NCI-H226 (cell line): Measurements from ENCODE around the gene GPR78.
"Not testable (repeated sequence)": the region's sequence is repeated elsewhere in the genome, so short reads cannot be mapped to it uniquely, and the experiment has no call there.

Experiments used
- DNase-seq: peaks from one replicate; pipeline ENCODE4 v3.0.0-alpha.2; 2015

Gene GPR78

DNA sequence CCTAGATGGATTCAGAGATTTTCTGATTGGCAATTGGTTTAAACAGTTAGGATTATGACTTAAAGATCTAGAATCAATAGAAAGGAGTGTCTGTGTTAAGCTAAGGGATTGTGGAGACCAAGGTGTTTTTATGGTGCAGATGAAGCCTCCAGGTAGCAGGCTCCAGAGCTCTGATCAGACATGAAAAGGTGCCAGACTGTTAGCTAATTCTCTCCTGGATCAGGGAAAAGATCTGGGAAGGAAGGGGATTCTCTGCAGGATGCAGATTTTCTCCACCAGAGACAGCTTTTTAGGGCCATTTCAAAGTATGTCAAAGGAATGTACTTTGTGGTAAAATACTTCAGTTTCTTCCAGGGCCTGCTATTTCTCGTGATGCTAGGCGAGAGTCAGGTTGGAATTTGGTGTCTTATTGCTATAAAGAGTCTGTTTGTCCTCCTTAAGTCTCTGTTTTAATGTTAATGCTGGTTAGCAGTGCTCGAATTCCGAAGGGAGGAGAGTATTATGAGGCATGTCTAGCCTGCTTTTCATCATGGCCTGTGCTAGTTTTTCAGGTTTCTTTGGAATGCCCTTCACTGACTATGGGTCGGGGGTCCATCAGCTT, 12.0 kb upstream of the GPR78 start:
- no peak for DNase-seq

DNA sequence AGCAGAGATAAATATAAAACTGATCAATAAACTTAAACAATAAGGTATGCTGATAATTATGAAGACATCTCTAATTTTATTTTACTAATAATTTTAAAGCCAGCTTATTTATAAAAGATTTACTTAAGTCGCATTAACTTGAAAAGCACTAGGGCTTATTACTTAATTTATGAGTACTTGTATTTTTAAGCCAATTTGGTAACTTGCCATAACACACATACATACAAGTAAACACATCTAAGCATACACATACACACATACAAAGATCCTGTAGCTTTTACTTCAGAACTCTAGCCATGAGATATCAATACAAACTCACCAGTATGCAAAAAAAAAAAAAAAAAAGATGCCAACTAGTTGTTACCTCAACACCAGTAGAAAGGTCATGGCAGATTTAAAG, 10.0 kb upstream of the GPR78 start:
- DNase-seq, result no peak

DNA sequence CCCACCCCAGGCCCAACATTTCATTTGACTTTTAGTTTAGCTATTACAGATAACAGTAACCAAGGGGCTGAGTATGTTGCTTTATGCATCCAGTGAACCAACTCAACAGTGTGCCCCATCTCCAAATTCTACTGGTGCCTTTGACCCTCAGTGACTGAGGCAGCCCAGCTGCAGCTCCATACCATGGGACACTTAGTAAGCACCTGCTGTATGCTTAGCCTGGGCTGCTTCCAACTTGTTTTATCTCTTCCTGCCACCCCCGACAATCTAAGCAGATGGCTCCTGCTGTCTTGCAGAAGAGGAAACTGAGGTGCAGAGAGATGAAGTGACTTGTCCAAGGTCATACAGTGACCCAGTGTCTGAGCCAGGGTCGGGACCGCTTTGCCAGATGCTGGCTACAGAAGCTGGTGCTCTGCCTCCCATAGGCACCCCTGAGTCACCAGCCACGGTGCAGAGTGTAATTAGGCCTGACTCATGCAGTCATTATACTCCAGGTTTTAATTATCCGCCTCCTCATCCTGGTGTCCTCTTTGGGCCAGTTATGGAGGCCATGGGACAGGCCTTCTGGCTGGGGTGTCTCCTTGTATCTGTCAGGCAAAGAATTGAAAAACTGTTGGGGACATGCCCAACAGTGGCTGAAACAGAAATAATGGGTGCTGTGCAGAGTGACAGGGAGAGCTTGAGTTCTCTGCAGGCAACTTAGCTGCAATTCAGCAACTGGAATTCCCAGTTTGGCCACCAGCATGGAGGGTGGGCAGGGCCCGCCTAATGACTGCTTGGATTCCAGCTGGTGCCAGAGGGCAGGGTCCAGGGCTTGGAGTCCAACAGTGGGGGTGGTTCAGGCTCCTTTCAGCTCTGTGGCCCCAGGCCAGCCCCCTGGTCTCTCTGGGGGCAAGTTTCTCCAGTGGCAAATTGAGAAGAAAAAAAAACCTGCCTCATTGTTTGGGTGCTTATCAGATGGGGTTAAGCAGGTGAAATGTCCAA, 8.2 kb upstream of the GPR78 start:
- no peak for DNase-seq

DNA sequence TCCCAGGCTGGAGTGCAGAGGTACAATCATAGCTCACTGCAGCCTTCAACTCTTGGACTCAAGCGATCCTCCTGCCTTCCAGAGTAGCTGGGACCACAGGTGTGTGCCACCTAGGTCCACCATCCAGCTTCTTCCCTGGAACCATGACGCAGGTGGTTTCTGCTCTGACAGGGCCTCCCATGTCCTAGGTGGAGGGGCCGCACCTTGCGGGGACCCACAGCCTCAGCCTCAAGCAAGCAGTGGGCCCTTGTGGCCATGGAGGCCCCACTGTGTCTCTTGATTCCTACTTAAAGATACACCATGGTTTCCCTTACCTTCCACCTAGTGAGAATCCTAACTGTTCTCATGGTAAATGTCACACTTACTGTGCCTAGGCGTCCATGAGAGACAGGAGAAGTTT, 6.9 kb upstream of the GPR78 start:
- DNase-seq, result no peak

DNA sequence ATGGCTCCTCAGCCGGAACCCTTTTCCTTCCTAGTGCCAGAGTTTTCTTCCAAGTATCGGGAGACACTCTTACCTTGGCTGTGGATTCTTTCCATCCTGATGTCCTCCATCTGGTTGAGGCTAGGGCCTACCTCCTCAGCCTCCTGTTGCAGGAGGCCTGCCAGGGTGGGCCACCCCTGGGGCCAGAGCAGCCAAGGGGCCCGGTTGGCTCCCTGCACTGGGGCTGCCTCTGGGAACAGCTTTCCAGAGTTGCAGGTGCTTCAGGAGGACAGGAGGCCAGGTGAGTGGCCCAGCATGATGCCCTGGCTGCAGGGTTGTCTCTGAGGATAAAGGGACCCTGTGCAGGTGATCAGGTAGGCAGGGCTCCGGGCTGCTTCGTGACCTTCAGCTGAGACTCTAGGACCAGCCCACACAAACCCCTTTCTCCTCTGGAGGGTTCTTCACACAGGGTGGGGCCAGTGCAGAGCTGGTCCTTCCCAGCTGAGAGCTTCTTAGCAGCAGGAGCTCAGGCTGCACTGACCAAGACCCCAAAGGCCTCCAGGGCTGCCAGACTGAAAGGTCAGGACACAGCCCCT, 5.3 kb upstream of the GPR78 start:
- no peak for DNase-seq

DNA sequence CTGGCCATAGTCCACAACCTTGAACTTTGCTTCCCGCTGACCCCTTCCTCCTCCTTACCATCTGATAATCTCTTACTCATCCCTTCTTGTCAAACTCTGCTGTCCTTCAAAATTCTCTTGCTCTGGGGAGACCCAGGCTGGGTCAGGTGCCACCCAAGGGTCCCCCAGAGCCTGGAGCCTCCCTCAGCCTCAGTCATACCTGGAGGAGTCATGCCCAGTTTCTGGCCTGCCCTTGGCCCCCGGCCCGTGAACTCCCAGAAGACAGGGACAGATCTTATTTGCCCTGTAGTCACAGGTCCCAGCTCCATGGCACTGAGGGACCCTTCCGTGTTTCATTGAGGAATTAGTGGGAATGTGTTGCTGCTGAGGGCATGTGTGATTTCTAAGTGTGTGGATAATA, 4.7 kb upstream of the GPR78 start:
- DNase-seq, result no peak

DNA sequence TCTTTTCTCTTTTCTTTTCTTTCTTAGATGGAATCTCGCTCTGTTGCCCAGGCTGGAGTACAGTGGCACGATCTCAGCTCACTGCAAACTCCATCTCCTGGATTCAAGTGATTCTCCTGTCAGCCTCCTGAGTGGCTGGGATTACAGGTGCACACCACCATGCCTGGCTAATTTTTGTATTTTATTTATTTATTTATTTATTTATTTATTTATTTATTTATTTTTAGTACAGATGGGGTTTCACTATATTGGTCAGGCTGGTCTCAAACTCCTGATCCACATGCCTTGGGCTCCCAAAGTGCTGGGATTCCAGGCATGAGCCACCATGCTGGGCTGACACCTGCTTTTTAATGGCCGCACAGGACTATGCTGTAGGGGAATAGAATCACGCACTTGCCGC, 3.6 kb upstream of the GPR78 start:
- DNase-seq, result not testable (repeated sequence)

DNA sequence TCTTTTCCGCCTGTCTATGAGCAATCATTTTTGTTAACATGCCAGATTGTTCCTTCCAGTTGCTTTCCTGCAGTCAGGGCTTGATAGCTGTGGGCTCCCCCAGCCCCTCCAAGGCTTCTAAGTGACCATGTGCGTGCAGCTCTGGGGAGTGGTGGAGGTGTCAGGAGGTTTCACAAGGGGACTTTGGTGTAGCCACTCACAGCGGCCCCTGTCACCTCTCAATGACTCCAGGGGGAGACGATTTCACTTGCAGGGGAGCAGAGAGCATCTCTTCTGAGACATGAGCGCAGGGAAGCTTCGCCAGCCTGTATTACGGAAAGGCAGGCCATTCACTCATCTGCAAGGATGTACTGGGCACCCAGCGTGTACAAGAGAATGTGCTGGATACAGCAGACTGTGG, 3.1 kb upstream of the GPR78 start:
- no peak for DNase-seq

DNA sequence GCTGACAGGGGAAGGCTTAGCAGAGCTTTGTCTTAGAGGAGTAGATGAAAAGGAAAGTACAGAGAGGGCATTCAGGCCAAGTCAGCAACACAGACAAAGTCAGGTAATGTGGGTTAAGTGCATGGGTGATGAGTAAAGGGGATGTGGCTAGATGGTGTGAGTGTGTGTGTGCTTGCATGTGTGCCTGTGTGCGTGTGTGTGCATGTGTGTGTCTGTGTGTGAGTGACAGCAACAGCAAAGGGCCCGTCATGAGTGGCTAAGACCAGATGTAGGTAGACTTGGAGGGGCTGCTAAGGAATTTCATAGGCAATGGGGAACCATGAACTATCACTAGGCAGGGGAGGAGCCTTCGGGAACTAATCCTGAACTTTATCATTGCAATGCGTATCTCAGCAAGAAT, 2.2 kb upstream of the GPR78 start:
- no peak for DNase-seq

DNA sequence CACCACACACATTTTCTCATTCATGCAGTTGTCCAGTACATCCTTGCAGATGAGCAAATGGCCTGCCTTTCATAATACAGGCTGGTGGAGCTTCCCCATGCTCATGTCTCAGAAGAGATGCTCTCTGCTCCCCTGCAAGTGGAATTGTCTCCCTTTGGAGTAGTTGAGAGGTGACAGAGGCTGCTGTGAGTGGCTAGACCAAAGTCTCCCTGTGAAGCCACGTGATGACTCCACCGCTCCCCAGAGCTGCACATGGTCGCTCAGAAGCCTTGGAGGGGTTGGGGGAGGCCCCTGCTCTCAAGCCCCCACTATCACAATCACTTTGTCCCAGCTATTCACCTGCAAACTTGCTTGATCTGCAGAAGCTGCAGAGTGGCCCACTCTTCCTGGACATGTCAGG, 1.5 kb upstream of the GPR78 start:
- no peak for DNase-seq

DNA sequence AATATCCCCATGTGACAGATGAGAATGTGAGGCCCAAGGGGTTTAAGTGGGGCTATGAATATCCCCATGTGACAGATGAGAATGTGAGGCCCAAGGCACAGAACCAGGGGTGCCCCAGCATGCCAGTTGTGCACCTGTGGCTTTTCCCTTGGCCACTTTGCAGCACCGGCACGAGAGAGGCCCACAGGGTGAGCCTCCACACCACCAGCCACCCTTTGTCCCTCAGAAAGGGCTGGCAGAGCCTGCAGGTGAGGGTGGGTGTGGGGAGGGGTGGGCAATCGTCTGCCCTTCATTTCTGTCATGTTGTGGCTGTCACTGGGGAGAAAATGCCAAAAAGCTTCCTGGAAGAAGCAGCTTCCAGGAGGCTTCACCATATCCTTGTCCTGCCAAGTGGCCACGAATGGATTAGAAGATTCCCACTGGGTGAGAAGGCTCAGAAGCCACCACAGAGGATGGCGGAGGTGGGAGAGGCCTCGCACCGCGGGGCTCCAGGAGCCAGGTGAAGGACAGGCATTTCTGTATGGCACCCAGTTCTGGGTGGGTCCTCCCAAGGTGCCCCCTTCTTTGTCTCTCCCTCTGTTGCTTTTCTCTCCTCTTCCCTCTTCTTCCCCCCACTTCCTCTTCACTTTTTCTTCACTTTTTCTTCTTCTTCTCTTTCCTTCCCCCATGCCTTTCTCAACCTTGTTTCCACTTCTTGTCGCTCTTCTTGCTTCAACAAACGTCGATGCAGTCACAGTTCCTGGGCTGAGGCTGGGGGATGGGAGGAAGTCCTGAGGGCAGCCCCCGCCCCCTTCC, 469 bp upstream of the GPR78 start:
- DNase-seq, result no peak

DNA sequence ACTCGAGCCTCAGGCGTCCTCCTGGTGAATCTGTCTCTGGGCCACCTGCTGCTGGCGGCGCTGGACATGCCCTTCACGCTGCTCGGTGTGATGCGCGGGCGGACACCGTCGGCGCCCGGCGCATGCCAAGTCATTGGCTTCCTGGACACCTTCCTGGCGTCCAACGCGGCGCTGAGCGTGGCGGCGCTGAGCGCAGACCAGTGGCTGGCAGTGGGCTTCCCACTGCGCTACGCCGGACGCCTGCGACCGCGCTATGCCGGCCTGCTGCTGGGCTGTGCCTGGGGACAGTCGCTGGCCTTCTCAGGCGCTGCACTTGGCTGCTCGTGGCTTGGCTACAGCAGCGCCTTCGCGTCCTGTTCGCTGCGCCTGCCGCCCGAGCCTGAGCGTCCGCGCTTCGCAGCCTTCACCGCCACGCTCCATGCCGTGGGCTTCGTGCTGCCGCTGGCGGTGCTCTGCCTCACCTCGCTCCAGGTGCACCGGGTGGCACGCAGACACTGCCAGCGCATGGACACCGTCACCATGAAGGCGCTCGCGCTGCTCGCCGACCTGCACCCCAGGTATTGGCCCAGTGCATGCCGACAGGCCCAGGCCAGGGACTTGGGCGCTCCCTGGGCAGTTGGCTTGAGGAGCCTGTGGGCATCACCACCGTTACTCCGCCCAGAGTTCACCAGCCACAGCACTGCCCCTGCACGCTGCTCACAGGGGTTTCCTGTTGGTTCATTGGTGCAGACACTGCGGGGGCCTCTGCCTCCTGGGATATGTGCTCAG, 1.1 kb downstream of the GPR78 start:
- no peak for DNase-seq

DNA sequence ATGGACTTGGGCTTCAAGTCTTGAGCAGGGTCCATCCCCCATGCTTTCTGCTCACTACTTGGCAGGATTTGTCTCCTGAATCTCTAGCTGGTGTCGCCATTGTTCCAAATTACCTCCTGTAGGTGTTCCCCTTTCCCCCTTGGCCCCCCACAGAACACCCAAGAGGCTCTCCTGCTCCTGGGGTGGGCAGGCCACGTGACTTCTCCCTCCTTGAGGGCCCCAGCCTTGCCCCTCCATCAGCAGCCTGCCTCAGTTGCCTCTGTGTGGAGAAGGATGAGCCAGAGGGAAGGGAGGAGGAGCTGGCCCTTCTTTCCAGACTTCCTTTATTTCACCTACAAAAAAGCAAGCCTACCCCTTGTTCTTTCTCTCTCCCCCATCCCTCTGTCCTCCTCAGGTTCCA, 1.8 kb downstream of the GPR78 start:
- DNase-seq, result no peak

DNA sequence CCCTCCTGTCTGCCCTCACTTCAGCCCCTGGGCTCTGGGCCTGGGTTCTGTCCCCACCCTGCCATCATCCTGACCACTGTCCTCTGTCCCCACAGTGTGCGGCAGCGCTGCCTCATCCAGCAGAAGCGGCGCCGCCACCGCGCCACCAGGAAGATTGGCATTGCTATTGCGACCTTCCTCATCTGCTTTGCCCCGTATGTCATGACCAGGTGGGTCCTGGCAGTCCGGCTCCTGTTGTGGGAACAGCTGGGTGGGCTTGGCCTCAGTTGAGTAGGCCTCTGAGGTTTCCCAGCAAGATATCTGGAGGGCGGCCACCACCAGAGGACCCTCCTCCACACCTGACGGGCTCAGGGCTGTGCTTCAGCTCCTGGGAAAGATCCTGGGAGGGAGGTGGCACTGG, 2.2 kb downstream of the GPR78 start:
- DNase-seq, result no peak

DNA sequence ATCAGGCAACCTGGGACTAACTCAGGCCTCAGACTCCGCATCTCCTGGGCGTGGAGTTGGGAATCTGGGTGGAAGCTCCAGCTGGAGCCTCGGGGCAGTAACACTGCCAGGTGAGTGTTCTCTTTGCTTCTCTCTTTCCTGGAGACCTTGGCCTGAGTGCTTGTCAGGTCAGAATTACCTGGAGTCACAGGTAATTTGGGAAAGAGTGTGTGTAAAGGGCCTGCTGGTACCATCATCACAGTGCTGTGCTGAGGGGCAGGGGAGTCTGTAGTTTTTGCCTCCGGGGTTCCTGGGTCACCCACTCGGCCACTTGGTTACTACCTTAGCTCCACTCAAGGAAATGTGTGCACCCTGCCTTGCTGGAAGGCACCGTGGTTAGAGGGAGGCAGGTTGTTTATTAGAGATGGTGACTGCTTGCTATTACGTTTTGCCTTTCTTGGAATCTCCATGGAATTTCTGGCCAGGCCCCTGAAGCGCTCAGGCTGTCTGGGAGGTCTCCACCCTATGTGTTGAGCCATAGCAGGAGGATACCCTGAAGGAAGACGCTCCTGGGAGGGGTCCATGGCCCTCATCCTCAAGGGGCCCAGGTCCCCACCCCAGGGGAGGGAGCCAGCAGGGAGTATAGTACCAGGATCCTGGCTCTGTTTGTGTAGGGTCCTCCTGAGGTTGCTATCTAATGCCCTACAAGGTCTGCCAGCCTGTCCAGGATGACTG, 2.9 kb downstream of the GPR78 start:
- no peak for DNase-seq

DNA sequence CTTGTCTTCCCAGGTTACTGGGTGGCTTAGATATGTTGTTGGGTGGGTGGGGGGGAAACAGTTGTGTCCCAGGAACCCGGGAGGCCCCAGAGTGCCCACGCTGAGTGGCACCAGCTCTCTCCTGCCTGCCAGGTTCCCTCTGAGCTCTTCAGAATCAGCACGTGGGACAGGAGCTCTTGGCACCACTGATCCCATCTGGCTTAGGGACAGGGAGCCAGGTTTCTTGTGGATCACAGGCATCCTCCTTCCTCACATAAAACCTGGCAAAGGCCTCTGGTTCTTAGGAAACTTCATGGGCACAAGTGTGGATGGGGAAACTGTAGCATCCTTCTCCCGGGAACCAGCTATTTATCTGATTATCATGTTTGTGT, 3.4 kb downstream of the GPR78 start:
- DNase-seq, result no peak

DNA sequence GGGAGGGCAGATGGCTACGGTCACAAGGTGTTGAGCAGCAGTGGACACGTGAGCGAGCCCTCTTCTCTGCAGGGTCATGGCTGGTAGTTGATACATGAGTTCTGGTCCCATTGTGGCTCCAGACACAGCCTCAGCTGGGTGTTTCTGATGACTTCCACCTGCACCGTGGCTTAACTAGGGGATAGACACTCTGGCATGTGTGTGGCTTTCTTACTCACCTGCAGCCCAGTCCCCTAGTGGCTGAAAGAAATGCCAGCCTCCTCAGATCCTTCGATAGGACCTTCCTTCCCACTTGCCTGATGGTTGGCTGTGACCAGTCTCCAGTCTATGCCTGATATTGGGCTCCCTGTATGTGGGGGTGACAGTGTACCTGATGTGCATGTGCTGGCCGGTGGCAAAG, 5.0 kb downstream of the GPR78 start:
- DNase-seq, result no peak

DNA sequence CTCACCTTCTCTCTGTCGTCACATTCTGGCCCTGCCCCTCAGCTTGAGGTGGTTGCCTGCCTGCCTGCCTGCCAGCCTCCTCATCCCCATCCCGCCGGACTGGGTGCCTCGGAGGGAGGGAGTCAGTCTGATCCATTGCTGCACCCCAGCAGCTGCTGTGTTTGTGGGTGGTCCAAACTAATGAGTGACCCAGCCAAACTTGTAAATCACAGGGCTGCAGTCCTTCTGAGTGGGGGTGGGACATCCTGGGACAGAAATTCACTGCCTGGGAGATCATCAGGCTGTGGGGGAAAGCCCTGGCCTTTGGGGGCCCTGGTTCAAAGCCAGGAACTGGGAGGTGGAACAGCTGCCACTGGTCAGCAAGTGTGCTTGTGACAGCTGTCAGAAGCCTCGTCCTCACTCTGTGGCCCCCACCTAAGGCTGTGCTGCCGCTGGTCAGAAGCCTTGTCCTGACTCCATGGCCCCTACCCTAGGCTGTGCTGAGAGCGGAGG, 5.6 kb downstream of the GPR78 start:
- DNase-seq, result no peak

DNA sequence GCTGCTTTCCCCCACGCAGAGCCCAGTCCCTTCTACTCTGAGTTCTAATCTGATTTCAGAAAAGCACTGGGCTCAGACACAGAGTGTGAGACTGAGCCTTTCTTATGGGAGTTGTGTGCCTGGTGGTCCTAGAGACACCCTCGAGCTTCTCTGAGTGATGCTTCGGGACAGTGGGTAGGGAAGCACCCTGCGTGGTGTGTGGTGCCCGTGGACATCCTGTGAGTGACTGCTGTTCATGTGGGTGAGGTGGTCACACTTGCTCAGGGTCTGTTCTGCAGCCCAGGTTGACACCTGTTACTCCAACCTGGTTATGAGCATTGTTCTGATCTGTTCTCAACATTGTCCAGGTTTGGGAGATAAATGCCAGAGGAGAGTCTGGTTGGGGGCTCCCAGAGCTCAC, 6.1 kb downstream of the GPR78 start:
- no peak for DNase-seq

DNA sequence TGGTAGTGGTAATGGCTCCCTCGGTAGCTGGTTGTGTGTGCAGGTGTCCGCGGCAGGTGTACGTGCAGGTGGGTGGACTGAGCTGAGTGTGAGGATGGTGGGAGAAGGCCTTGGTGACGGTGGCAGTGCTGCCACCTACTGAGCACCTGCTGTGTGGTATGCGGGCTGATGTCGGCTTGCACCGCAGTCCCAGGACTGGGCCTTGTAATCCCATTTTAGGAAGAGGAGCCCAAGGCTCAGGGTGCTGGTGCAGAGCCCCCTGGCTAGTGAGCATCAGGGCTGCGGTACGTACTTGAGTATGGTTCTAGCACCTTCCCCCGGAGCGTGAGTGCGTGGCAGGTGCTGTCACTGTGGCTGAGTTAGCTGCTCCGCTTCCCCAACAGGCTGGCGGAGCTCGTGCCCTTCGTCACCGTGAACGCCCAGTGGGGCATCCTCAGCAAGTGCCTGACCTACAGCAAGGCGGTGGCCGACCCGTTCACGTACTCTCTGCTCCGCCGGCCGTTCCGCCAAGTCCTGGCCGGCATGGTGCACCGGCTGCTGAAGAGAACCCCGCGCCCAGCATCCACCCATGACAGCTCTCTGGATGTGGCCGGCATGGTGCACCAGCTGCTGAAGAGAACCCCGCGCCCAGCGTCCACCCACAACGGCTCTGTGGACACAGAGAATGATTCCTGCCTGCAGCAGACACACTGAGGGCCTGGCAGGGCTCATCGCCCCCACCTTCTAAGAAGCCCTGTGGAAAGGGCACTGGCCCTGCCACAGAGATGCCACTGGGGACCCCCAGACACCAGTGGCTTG, 6.7 kb downstream of the GPR78 start:
- no peak for DNase-seq
